ENCODE data around the gene M1AP. TPM values are rescaled to one million over a fixed set of nuclear protein-coding genes. Genes with fewer than 3 reads are reported as not detected.

The M1AP gene
- total and polyA plus RNA-seq, 9 of the 15 experiments (the other 6 are each of a cell fraction or from before 2014, with no cell fraction given) = 0.06 to 0.33 (median 0.11) TPM; not detected in 4

- TF ChIP-seq, protein P1, sequence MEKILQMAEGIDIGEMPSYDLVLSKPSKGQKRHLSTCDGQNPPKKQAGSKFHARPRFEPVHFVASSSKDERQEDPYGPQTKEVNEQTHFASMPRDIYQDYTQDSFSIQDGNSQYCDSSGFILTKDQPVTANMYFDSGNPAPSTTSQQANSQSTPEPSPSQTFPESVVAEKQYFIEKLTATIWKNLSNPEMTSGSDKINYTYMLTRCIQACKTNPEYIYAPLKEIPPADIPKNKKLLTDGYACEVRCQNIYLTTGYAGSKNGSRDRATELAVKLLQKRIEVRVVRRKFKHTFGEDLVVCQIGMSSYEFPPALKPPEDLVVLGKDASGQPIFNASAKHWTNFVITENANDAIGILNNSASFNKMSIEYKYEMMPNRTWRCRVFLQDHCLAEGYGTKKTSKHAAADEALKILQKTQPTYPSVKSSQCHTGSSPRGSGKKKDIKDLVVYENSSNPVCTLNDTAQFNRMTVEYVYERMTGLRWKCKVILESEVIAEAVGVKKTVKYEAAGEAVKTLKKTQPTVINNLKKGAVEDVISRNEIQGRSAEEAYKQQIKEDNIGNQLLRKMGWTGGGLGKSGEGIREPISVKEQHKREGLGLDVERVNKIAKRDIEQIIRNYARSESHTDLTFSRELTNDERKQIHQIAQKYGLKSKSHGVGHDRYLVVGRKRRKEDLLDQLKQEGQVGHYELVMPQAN (IDR thresholded peaks at IDR 0.05; ENCODE audit: borderline replicate concordance) = no peak
- TF ChIP-seq TAF7 (tag; IDR thresholded peaks at IDR 0.05) (no peak), SOX6 (IDR thresholded peaks at IDR 0.05) (peak; percentile 29; the same call in 1 of the 2 replicates), STAG1 (CRISPR knock-in tag; IDR thresholded peaks at IDR 0.05; ENCODE audit: borderline replicate concordance) (no peak), POLR2A (conservative IDR thresholded peaks at IDR 0.05) (peak; percentile 69; the same call in 1 of the 2 replicates), HMG20A (CRISPR knock-in tag; conservative IDR thresholded peaks at IDR 0.05) (no peak), CBX1 (IDR thresholded peaks at IDR 0.05; ENCODE audit: low read depth) (peak; percentile 22; the same call in 1 of the 2 replicates), TBP (optimal IDR thresholded peaks at IDR 0.05; ENCODE audit: low read depth, low read length) (peak; percentile 56), SNRNP70 (optimal IDR thresholded peaks at IDR 0.05; ENCODE audit: low read depth, low read length) (no peak), TCF15 (CRISPR knock-in tag; IDR thresholded peaks at IDR 0.05) (no peak), CREB1 (IDR thresholded peaks at IDR 0.05) (no peak), CREB1 (CRISPR knock-in tag; IDR thresholded peaks at IDR 0.05) (no peak), E2F8 (IDR thresholded peaks at IDR 0.05; ENCODE audit: low read depth, partially characterized antibody) (peak; percentile 27), JUND (IDR thresholded peaks at IDR 0.05; ENCODE audit: borderline replicate concordance, low read depth, low read length) (0 out of 2 replicates have a peak, but pooled peaks have one; percentile 23), JUND (tag; IDR thresholded peaks at IDR 0.05; ENCODE audit: borderline replicate concordance, low read depth, low read length) (no peak; the same call in 2 of the 3 replicates), ETV6 (IDR thresholded peaks at IDR 0.05; ENCODE audit: borderline replicate concordance in 1 of 2, low read depth in 2 of 2, low read length in 1 of 2) (no peak), ETV6 (CRISPR knock-in tag; IDR thresholded peaks at IDR 0.05; ENCODE audit: borderline replicate concordance) (no peak), ZBTB7A (IDR thresholded peaks at IDR 0.05; ENCODE audit: borderline replicate concordance, control insufficient read depth, low read depth, low read length) (peak; percentile 86; the same call in 1 of the 2 replicates), HMBOX1 (IDR thresholded peaks at IDR 0.05) (no peak), CREM (IDR thresholded peaks at IDR 0.05; ENCODE audit: low read depth) (peak; percentile 39; the same call in 1 of the 2 replicates), RAD51 (IDR thresholded peaks at IDR 0.05; ENCODE audit: borderline replicate concordance, low read depth) (no peak)
Observed at GRCh38 chr2:74548900-74549826, 99.0 kb downstream of the M1AP start (continued).
